Thyroid gland (tissue), 4 donors: ENCODE measurements around the gene BARX2. TPM values are rescaled to one million over a fixed set of nuclear protein-coding genes. Genes with fewer than 3 reads are reported as not detected.
"Not testable (repeated sequence)": the region's sequence is repeated elsewhere in the genome, so short reads cannot be mapped to it uniquely, and the experiment has no call there.

Experiments used
- DNase-seq, 2 donors: peaks; one replicate each; pipeline ENCODE4 v3.0.0-alpha.2; 2019
- H3K27ac ChIP-seq, 3 donors: fragments of 200-600 bp; sonication (generic); 1 replicate in 2 of 3; 2 replicates in 1 of 3; pipeline ENCODE4 v1.5.1; 2016 to 2019; ENCODE audit warnings: mild to moderate bottlenecking in 1 of 3, moderate library complexity in 1 of 3
- H3K27me3 ChIP-seq: fragments of 200-600 bp; sonication (generic); one replicate; pipeline ENCODE4 v1.5.1; 2019
- H3K36me3 ChIP-seq, 2 donors: fragments of 200-600 bp; sonication (generic); one replicate each; pipeline ENCODE4 v1.5.1; 2016 to 2019
- H3K4me1 ChIP-seq, 2 donors: fragments of 200-600 bp; sonication (generic); one replicate each; pipeline ENCODE4 v1.5.1; 2017 to 2019
- H3K4me3 ChIP-seq, 3 donors: fragments of 200-600 bp; sonication (generic); replicated peaks in 1 of 3; 1 replicate in 2 of 3; 2 replicates in 1 of 3; pipeline ENCODE4 v1.5.1; 2016; ENCODE audit warnings: mild to moderate bottlenecking in 1 of 3
- H3K9me3 ChIP-seq: fragments of 200-600 bp; sonication (generic); one replicate; pipeline ENCODE4 v1.5.1; 2017
- CTCF ChIP-seq, 6 experiments: fragments of 200-600 bp in 3 of 6; fragments of 450-650 bp in 3 of 6; sonication (generic) in 3 of 6; IDR thresholded peaks; one replicate each; pipeline ENCODE4 v1.5.1; 2016 to 2019; ENCODE audit warnings: antibody characterized with exemption in 6 of 6, mild to moderate bottlenecking in 2 of 6, inconsistent platforms in 1 of 6, moderate library complexity in 1 of 6
- POLR2A ChIP-seq, 2 donors: fragments of 450-650 bp; IDR thresholded peaks; one replicate each; pipeline ENCODE4 v1.6.1; 2017; ENCODE audit warnings: antibody characterized with exemption in 2 of 2, mild to moderate bottlenecking in 2 of 2, moderate library complexity in 1 of 2
- WGBS, 2 donors: methylation state at CpG; one replicate each; pipeline ENCODE4 v1.1.5; 2017; 5-methylcytosine and 5-hydroxymethylcytosine counted together
- intact Hi-C: fragments of 100-400 bp; cut with DNase I; formaldehyde crosslinking; loops from one replicate; pipeline ENCODE4 v1.15.1; 2023
- total RNA-seq, 4 donors: library from RNA; depleted of rRNA; stranded (reverse); fragments of >200 nt; gene quantifications; one replicate each; pipeline ENCODE4 v1.2.3, GENCODE V29; 2016

Gene BARX2
- total RNA-seq, 4 donors from 2014 or later: 0.49 to 0.78 TPM; not detected in 2

GRCh38 chr11:129331871-129332274 lies 43.8 kb upstream of the BARX2 start:
- no peaks in the 10 kb centered on the region for H3K4me1 ChIP-seq
- WGBS, 2 donors: 2 to 3% methylated on average over 11 of the region's 11 CpGs
- H3K27me3 ChIP-seq: no peaks in the 10 kb centered on the region
- H3K36me3 ChIP-seq: no peaks in the 10 kb centered on the region
- TF ChIP-seq CTCF (IDR thresholded peaks at IDR 0.05) (peak; percentile 55 to 93 (median 80)), POLR2A (IDR thresholded peaks at IDR 0.05) (no peak)
- intact Hi-C loops: loop anchor here (2.0 kb wide), 1 partner anchor 213 kb away; no protein-coding TSS in a partner anchor
- H3K9me3 ChIP-seq: no peaks in the 10 kb centered on the region
- DNase-seq: peak; percentile 83 to 90
- H3K4me3 ChIP-seq: no peak overlapping the region
- no peak overlapping the region for H3K27ac ChIP-seq

- H3K27me3 ChIP-seq: no peaks in the 10 kb centered on the region
- no peaks in the 10 kb centered on the region for H3K4me1 ChIP-seq
- H3K4me3 ChIP-seq: no peak overlapping the region
- intact Hi-C loops: no loop called here
- DNase-seq: no peak
- no peak overlapping the region for H3K27ac ChIP-seq
- TF ChIP-seq POLR2A (IDR thresholded peaks at IDR 0.05) (no peak), CTCF (IDR thresholded peaks at IDR 0.05) (no peak)
- H3K9me3 ChIP-seq: no peaks in the 10 kb centered on the region
- H3K36me3 ChIP-seq: no peaks in the 10 kb centered on the region
Observed at GRCh38 chr11:129333873-129334272, 41.8 kb upstream of the BARX2 start.

- intact Hi-C loops, H3K27ac ChIP-seq, H3K9me3 ChIP-seq, H3K36me3 ChIP-seq, H3K4me3 ChIP-seq, DNase-seq, H3K4me1 ChIP-seq, H3K27me3 ChIP-seq: not testable (repeated sequence)
- WGBS, 2 donors: 89 to 92% methylated on average over 23 of the region's 23 CpGs
Observed at GRCh38 chr11:129344301-129344940, 31.2 kb upstream of the BARX2 start.

GRCh38 chr11:129346916-129347315 lies 28.7 kb upstream of the BARX2 start:
- Histone ChIP-seq H3K27me3 (no peaks in the 10 kb centered on the region), H3K27ac (no peak overlapping the region), H3K4me3 (no peak overlapping the region), H3K4me1 (no peaks in the 10 kb centered on the region), H3K9me3 (no peaks in the 10 kb centered on the region), H3K36me3 (no peaks in the 10 kb centered on the region)
- TF ChIP-seq CTCF (IDR thresholded peaks at IDR 0.05): no peak
- no peak for TF ChIP-seq POLR2A (IDR thresholded peaks at IDR 0.05)
- DNase-seq: no peak
- WGBS, 2 donors: 84 to 94% methylated on average over 2 of the region's 2 CpGs
- intact Hi-C loops: no loop called here

- H3K27ac ChIP-seq: no peak overlapping the region
- no peaks in the 10 kb centered on the region for H3K27me3 ChIP-seq
- DNase-seq: no peak
- intact Hi-C loops: no loop called here
- H3K9me3 ChIP-seq: no peaks in the 10 kb centered on the region
- no peaks in the 10 kb centered on the region for H3K4me1 ChIP-seq
- H3K4me3 ChIP-seq: no peak overlapping the region
- no peaks in the 10 kb centered on the region for H3K36me3 ChIP-seq
- TF ChIP-seq POLR2A (IDR thresholded peaks at IDR 0.05) (no peak), CTCF (IDR thresholded peaks at IDR 0.05) (no peak)
Observed at GRCh38 chr11:129348813-129349212, 26.8 kb upstream of the BARX2 start.
